Fibroblast of villous mesenchyme (primary cell): ENCODE measurements around the gene USP54. TPM values are rescaled to one million over a fixed set of nuclear protein-coding genes. Genes with fewer than 3 reads are reported as not detected.
A peak's percentile ranks its signal among the peaks of the same experiment; 100 is the strongest.

Experiments
- DNase-seq: peaks from one replicate; pipeline ENCODE4 v3.0.0-alpha.2; 2010; ENCODE audit warnings: low read depth
- H3K4me3 ChIP-seq: 2 replicates; pipeline ENCODE4 v1.5.1; 2011; ENCODE audit warnings: low read depth, mild to moderate bottlenecking, low read length
- CTCF ChIP-seq: IDR thresholded peaks from 2 replicates; pipeline ENCODE4 v1.5.1; 2012; ENCODE audit warnings: low read depth, mild to moderate bottlenecking, low read length; ENCODE audit not compliant: insufficient read depth
- total RNA-seq: library from RNA; depleted of rRNA; stranded (reverse); fragments of >200 nt; gene quantifications from 2 replicates; pipeline ENCODE4 v1.2.3, GENCODE V29; 2012

USP54 gene
- total RNA-seq, 1 donor = 14.2 TPM

- no peak for TF ChIP-seq CTCF
- no peak for DNase-seq
- H3K4me3 ChIP-seq = no peak overlapping the region
Measured at GRCh38 chr10:73509695-73510094, 81.4 kb downstream of the USP54 start.

DNA sequence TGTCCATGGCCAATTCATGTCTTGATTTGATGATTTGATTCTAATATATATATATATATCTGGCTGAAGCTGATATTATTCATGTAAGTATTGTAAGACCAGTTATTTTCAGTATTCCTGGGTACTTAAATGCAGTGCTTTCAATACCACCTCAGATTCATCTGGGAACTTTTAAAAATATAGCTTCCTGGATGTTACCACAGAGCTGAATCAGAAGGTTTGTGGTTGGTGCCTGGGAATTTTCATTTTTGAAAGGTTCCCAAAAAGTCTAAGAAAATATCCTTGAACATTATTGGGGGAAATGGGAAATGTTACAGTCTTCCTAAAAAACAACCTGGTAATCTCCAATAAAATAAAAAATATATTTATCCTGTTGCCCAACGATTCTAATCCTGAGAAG lies 84.7 kb downstream of the USP54 start:
- DNase-seq = peak; percentile 43
- no peak overlapping the region for H3K4me3 ChIP-seq
- no peak for TF ChIP-seq CTCF

DNA sequence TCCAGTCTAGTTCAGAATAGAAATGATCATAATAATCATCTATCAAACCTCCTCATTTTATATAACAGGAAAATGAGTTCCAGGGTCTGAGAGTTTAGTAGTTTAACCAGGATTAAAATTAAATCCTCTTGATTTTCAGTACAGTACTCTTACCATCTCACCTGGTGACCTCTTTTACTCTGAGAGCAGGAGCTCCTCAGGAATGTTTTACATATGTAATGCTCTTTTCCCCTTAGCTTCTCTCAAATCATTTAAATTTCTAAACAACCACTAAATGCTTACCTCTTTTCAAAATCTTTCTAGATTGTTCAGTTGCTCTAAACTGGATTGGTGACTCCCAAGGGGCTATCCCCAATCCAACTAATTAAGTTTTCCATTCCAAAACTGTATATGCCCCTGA lies 85.1 kb downstream of the USP54 start:
- no peak for DNase-seq
- H3K4me3 ChIP-seq = no peak overlapping the region
- TF ChIP-seq CTCF = no peak

DNA sequence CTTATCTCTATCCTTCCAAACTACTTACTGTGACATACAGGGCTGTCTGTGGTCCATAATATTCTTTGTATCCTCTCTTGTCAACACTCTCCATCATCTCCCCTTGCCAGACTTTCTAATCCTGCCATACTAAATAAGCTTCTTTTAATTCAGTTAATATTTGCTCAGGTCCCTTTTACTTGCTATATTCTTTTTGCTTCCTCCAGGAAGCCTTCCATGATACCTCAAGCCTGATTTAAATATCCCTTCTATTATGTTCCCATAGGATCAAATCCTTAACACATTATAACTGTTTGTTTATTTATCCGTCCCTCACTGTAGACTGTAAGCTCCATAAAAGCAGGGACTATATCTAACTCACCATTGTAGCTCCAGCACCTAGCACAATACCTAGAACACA lies 88.1 kb downstream of the USP54 start:
- H3K4me3 ChIP-seq = no peak overlapping the region
- no peak for DNase-seq
- no peak for TF ChIP-seq CTCF

DNA sequence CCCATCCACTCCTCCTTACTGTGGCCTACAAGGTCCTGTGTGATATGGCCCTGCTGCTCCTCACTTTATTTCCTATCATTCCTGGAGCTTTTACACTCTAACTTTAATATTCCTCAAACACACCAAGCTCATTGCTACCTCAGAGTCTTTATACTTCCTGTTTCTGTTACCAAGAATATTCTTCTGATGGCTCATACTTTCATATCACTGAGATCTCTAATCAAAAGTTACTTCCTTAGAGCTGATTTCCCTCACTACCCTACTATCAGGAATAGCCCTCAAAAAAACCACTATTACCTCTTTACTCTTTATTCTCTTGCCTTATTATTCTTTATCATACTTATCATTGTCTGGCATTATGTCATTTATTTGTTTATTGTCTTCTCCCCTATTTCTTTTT lies 89.5 kb downstream of the USP54 start:
- no peak overlapping the region for H3K4me3 ChIP-seq
- TF ChIP-seq CTCF = no peak
- DNase-seq = no peak

- TF ChIP-seq CTCF = no peak
- H3K4me3 ChIP-seq = no peak overlapping the region
Measured at GRCh38 chr10:73497623-73498022, 93.5 kb downstream of the USP54 start.

DNA sequence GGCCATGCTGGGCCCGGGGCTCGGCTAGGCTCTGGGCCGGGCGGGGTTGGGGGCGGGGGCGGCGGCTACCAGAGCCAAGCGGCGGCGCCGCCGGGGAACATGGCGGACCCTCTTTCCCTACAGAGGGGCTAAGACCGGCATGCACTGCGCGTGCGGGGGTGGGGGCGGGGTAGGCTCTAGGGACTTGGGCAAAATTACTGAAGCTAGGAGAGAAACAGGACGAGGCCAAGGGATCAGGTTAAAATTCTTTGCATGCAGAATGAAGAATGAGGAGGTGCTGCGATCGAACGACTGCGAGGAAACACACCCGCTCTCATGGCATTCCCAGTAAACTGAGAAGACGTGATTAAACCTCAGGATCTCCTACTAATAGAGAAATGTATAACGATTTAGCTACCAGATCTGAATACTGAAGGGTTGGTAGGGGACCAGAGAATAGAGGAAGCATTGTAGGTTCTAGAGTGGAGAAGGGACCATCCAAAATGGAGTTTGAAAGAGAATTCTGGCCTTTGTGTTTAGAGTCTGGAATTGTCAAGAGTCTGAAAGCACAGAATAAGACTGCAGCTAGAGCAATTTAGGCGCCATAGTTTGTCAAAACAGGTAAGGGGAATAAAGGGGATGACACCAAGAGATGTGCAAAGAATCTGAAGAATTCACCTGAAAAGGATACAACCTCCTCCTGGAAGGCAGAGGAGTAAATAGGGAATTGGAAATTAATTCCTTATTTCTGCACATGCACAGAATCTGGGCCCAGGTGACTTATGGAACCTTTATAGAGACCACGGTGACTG lies 95.1 kb downstream of the USP54 start, which contains the start of gene PPP3CB:
Gene PPP3CB (minus strand): TSS at position 141 of the 791 bp plus-strand sequence. CDS start 135 bp downstream, at position 6.
- peak; percentile 99 for DNase-seq
- TF ChIP-seq CTCF = no peak

More at GRCh38 chr10:73497623-73498022, 93.5 kb downstream of the USP54 start:
- no peak for DNase-seq

More for the DNA sequence above, 95.1 kb downstream of the USP54 start, which contains the start of gene PPP3CB:
- peak within 1 kb of the TSS; percentile 94 for H3K4me3 ChIP-seq
